HFF-Myc (cell line): Measurements from ENCODE around the gene DIP2C.
A peak's percentile ranks its signal among the peaks of the same experiment; 100 is the strongest.

Source experiments
- DNase-seq: peaks from one replicate; pipeline ENCODE4 v3.0.0-alpha.2; 2011; ENCODE audit warnings: low read depth; ENCODE audit errors: extremely low read depth
- H3K4me3 ChIP-seq: replicated peaks from 2 replicates; pipeline ENCODE4 v1.5.1; 2011; ENCODE audit warnings: low read depth, mild to moderate bottlenecking, control low read depth, low read length
- CTCF ChIP-seq: IDR thresholded peaks from 2 replicates; pipeline ENCODE4 v1.5.1; 2012; ENCODE audit warnings: mild to moderate bottlenecking, low read depth, low read length, control low read depth; ENCODE audit errors: missing control alignments

DIP2C gene

GRCh38 chr10:288316-289200, 400.9 kb downstream of the DIP2C start:
- no peak overlapping the region for H3K4me3 ChIP-seq
- DNase-seq = no peak
- no peak for TF ChIP-seq CTCF

GRCh38 chr10:287814-288213, 401.7 kb downstream of the DIP2C start:
- no peak for DNase-seq
- peak; percentile 41 for TF ChIP-seq CTCF
- H3K4me3 ChIP-seq = no peak overlapping the region

- no peak for DNase-seq
- no peak for TF ChIP-seq CTCF
- no peak overlapping the region for H3K4me3 ChIP-seq
These were observed 402.3 kb downstream of the DIP2C start for GRCh38 chr10:287026-287709.

GRCh38 chr10:285216-285615, 404.3 kb downstream of the DIP2C start:
- no peak overlapping the region for H3K4me3 ChIP-seq
- TF ChIP-seq CTCF = no peak
- no peak for DNase-seq

- no peak for TF ChIP-seq CTCF
- DNase-seq = no peak
- H3K4me3 ChIP-seq = no peak overlapping the region
These were observed 405.5 kb downstream of the DIP2C start for GRCh38 chr10:283916-284356.

GRCh38 chr10:283140-283479, 406.4 kb downstream of the DIP2C start:
- H3K4me3 ChIP-seq = no peak overlapping the region
- no peak for DNase-seq
- no peak for TF ChIP-seq CTCF
